Stimulated activated CD8-positive, alpha-beta memory T cell treated with anti-CD3 and anti-CD28 coated beads, Interleukin-7, amount 100 ng/mL, for 1 hour (primary cell): ENCODE data around the gene SURF4.
"Not testable (repeated sequence)": the region's sequence is repeated elsewhere in the genome, so short reads cannot be mapped to it uniquely, and the experiment has no call there.

Source experiments
- DNase-seq, 2 donors: peaks; one replicate each; pipeline ENCODE4 v3.0.0-alpha.2; 2020; ENCODE audit warnings: low read depth in 2 of 2

Gene SURF4

GRCh38 chr9:133334161-133334560, 41.7 kb downstream of the SURF4 start:
- no peak for DNase-seq

DNA sequence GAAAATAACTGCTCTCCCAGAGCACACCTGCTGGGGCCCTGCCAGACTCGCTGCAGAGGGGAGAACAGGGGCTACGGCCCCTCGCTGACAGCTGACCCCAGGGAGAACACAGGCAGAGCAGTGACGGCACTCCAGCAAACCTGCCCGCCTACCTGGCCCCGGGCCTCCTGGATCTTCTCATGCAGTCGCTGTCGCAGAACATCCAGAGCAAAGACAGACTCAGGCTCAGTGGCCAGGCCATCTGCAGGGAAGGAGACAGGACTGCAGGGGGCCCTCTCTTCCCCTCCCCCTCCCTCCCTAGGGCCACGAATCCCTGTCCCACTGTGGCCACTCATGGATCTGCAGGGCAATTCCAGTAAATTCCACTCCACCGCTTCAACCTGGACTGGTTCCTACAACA, 42.3 kb downstream of the SURF4 start:
- no peak for DNase-seq

DNA sequence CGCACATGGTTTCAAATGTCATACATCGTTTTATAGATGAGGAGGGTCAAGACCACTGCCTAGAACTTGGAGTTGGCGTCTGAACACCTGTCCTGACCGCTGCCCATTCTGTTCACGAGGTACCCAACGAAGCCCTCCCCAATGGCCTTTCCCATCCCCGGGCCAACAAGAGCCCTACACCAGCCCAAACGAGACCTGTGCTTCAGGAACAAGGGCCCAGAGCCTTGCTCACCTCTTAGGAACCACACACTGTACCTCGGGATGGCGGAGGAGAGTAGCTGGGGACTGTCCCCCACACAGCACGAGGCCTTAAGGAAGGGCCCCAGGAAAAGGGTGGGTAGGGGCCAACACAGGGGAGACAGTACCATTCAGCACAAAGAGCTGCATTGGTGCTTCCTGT, 42.8 kb downstream of the SURF4 start:
- DNase-seq = no peak

GRCh38 chr9:133332381-133332730, 43.5 kb downstream of the SURF4 start:
- DNase-seq = no peak

- DNase-seq = no peak
Observed at GRCh38 chr9:133331641-133332380, 44.0 kb downstream of the SURF4 start.

DNA sequence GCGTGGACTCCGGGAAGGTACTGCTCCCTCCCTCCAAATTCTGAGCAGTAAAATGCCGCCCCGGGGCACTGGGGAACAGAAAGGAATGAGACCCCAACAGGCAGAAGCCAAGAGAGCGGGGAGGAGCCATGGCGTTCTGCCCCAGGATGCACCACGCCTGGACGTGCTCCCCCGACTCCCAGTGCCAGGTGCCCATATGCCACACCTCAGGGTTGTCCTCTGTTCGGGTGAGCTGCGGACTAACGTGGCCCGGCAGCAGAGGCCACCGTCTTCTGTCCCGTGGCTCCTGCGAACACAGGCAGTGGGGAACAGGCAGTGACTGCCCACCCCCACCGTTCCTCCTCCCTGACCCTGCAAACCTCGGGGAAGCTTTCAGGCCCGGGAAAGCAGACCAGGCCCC, 44.6 kb downstream of the SURF4 start:
- no peak for DNase-seq

DNA sequence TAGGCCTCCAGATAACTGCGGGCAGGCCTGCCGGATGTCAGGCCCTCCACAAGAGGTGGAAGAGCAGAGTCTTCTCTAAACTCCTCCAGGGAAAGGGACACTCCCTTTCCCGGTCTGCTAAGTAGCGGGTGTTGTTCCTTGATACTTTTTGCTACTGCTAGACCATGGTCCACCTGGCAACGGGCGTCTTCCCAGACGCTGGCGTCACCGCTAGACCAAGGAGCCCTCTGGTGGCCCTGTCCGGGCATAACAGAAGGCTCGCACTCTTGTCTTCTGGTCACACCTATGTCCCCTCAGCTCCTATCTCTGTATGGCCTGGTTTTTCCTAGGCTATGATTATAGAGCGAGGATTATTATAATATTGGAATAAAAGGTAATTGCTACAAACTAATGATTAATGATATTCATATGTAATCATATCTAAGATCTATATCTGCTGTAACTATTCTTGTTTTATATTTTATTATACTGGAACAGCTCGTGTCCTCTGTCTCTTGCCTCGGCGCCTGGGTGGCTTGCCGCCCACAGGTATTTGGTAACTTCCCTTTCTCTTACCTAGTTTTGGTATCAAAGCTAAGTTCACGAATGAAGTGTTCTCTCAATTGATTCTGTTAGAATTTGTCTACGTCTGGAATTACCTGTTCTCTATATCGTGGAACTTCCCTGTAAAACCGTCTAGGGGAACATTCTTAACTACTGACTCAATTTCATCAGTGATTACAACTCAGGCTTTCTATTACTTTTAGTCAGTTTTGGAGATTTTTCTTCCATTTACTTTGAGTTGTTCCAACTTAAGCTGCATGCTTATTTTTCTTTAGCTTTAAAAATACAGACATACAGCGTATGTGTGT, 46.3 kb downstream of the SURF4 start:
- not testable (repeated sequence) for DNase-seq

DNA sequence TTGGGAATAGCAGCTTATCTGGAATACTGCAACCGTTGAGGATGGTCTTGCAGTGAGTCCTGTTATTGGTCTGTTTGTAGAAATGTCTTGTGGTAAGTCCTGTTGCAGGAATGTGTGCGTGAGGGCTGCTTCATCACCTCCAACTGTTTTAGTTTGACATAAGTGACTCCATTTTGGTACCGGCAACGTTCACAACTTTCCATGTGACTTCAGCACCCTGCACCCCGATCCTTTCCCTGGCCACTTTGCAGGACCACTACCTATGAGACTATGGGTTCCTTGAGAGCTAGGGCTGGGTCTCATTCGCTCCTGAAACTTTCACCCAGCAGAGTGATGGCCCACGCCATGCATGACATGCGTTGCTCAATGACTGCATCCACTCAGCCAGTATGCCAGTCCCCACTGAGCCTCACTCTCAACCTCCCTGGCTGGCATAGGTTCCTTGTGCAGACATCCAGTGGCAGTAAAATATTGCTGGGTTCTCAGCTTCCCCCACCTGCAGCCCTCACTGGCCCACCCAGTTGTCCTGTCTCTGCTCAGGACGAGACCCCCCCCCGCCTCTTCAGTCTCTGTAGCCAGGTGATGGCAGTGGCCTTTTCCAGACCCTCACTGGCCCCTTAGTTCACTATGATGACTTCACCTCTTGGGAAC, 47.9 kb downstream of the SURF4 start:
- no peak for DNase-seq

DNA sequence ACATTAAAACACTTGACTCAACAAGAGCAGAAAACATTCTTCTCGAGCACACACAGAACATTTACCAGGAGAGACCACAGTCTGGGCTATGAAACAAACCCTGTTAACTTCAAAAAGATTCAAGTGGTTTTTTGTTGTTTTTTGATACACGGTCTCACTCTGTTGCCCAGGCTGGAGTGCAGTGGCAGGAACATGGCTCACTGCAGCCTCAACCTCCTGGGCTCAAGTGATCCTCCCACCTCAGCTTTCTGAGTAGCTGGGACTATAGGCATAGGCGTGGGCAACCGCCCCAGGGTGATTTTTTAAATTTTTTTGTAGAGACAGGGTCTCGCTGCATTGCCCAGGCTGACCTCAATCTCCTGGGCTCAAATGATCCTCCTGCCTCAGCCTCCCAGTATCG, 48.8 kb downstream of the SURF4 start:
- not testable (repeated sequence) for DNase-seq

- no peak for DNase-seq
Observed at GRCh38 chr9:133323991-133324703, 51.7 kb downstream of the SURF4 start.

DNA sequence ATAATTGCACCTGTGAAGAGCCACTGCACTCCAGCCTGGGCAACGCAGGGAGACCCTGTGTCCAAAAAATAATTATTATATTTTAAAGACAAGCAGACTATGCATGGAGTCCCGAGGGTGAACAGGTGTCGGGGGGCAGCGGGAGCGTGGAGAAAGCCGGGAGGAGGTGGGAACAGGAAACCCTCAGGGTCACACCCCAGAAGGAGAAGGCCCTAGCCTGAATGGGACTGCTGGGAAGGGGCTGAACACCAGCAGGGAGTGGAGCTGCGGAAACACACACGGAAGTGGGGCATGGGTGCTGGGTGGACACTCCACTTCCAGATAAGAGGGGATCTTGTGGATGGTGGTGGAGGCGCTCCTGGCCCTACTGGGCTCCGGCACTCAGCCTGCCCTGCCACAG, 52.6 kb downstream of the SURF4 start:
- no peak for DNase-seq

DNA sequence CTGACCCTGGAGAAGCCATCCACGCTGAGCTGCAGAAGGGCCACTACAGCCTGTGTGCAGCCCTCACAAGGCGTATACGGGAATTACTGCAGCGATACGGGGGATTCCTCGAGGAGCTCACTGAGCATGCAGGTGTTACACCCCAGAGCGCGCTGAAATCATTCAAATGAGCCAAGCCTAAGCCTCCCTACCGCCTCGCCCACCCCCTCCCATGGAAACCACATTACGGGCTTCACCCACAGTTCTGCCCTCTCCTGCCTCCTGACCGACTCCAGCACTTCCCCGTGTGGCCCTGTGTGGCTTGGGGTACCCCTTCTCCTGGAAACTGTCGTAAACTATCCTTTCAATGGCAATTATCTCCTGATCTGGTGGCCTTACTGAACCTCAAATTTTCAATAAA, 53.2 kb downstream of the SURF4 start:
- DNase-seq = no peak

DNA sequence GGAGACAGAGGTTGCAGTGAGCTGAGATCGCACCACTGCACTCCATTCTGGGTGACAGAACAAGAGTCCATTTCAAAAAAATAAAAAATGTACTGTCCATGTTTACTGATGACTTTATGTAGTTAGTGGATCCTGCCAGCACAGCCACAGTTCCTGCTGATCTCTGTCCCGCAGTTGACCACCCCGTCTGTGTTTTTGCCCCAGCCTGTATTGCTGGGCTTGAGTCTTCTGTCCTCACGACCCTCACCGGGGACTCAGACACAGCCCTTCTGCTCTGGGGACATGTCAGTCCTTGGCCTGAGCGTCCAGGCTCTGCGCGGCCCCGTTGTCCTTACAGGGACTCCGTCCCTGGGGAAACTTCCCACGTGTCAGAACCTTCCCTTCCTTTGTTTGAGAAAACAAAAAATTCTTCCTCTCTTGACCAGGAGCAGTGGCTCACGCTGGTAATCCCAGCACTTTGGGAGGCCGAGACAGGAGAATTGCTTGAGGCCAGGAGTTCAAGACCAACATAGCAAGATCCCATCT, 54.4 kb downstream of the SURF4 start:
- no peak for DNase-seq

- DNase-seq = no peak
Observed at GRCh38 chr9:133320421-133320881, 55.4 kb downstream of the SURF4 start.

- DNase-seq = not testable (repeated sequence)
Observed at GRCh38 chr9:133317551-133317950, 58.3 kb downstream of the SURF4 start.

DNA sequence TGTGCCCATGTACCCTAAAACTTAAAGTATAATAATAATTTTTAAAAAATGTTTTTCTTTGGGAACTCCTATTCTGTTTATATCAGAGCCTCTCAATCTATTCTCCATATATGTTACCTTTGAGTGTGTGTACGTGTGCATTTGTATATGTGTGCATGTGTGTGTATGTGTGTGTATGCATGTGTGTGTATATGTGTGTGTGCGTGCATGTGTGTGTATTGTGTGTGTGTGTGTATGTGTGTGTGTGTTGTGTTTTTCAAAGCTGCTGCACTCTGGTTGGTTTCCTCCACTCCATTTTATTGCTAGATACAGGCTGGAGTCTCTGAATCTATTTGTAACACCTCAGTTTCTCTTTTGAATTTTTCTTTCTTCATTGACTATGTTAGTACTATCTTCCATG, 59.9 kb downstream of the SURF4 start:
- no peak for DNase-seq
